ENCODE results near the gene MYLK4.

MYLK4 gene

GRCh38 chr6:2632976-2633584 lies 117.6 kb downstream of the MYLK4 start:
- DNase-seq (ENCODE audit: low read depth in 2 of 2): no peak

- DNase-seq (ENCODE audit: low read depth in 2 of 2): no peak
These were observed 118.4 kb downstream of the MYLK4 start for GRCh38 chr6:2632368-2632767.

GRCh38 chr6:2630891-2631571 lies 119.7 kb downstream of the MYLK4 start:
- no peak for DNase-seq (ENCODE audit: low read depth in 2 of 2)

GRCh38 chr6:2630359-2630758 lies 120.4 kb downstream of the MYLK4 start:
- no peak for DNase-seq (ENCODE audit: low read depth in 2 of 2)

GRCh38 chr6:2626401-2626800 lies 124.3 kb downstream of the MYLK4 start:
- no peak for DNase-seq (ENCODE audit: low read depth in 2 of 2)

- no peak for DNase-seq (ENCODE audit: low read depth in 2 of 2)
These were observed 125.1 kb downstream of the MYLK4 start for GRCh38 chr6:2625581-2625980.

- no peak for DNase-seq (ENCODE audit: low read depth in 2 of 2)
These were observed 126.5 kb downstream of the MYLK4 start for GRCh38 chr6:2624177-2624576.

GRCh38 chr6:2623295-2623694 lies 127.4 kb downstream of the MYLK4 start:
- DNase-seq (ENCODE audit: low read depth in 2 of 2): no peak

GRCh38 chr6:2622671-2623070 lies 128.1 kb downstream of the MYLK4 start:
- DNase-seq (ENCODE audit: low read depth in 2 of 2): no peak

GRCh38 chr6:2619651-2620050 lies 131.1 kb downstream of the MYLK4 start:
- DNase-seq (ENCODE audit: low read depth in 2 of 2): no peak

- DNase-seq (ENCODE audit: low read depth in 2 of 2): no peak
These were observed 133.0 kb downstream of the MYLK4 start for GRCh38 chr6:2617729-2618128.

GRCh38 chr6:2616811-2617210 lies 133.9 kb downstream of the MYLK4 start:
- DNase-seq (ENCODE audit: low read depth in 2 of 2): no peak

GRCh38 chr6:2615251-2615650 lies 135.5 kb downstream of the MYLK4 start:
- DNase-seq (ENCODE audit: low read depth in 2 of 2): no peak

- DNase-seq (ENCODE audit: low read depth in 2 of 2): no peak
These were observed 135.9 kb downstream of the MYLK4 start for GRCh38 chr6:2614846-2615245.

GRCh38 chr6:2614155-2614554 lies 136.6 kb downstream of the MYLK4 start:
- DNase-seq (ENCODE audit: low read depth in 2 of 2): no peak
